Measurements from ENCODE around the gene BHMT.
"Not testable (repeated sequence)": the region's sequence is repeated elsewhere in the genome, so short reads cannot be mapped to it uniquely, and the experiment has no call there.

BHMT gene

DNA sequence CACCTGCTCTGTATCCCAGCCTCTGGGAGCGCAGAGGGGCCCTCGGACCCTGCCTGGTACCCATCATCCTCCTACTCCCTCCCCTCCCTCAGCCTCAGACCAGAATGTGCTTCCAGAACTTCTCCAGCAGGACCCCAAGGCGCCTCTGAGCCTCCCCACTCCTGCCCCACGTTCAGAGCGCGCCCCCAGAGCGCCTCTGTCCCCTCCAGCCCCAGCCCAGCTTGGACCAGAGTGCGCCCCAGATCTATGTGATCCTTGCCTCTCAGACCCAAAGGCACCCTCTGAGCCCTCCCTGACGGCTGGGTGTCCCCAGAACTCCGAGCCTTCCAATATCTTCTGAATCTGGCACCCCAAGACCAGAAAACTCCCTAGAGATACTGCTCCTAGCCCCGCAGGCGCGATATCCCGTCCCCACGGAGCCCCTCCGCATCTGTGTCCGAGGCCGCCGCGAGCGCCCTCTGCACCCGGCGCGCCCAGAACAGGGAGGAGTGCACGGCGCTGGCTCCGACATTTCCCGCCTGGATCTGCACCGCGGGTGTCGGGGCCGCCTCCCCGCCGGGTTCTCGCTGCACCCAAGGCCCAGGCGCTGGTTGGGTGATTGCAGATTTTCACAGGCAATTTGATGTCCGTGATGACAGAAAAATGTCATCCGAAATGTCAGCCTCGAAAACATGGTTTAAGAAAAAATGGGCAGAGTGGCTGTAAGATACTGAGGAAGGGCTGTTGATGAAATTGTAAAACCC is 522 bp downstream of the BHMT start:
- DNase-seq (ENCODE audit: low read depth) = no peak

DNA sequence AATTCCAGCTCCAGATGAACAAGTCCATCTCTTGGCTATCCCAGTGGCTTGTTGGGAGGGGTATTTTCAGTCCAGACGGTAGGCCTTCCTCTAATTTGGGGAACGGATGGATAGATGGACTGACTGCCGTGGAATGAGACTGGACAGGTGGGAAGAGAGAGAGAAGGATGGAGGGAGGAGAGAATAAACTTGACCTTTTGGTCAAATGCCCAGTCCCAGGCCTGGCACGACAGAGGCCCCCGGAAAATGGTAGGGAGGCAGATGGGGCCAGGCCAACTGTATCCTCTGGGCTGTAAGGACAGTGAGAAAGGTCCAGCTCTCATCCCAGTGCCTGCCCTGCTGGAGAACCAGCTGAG is 1.1 kb downstream of the BHMT start:
- DNase-seq (ENCODE audit: low read depth) = no peak

DNA sequence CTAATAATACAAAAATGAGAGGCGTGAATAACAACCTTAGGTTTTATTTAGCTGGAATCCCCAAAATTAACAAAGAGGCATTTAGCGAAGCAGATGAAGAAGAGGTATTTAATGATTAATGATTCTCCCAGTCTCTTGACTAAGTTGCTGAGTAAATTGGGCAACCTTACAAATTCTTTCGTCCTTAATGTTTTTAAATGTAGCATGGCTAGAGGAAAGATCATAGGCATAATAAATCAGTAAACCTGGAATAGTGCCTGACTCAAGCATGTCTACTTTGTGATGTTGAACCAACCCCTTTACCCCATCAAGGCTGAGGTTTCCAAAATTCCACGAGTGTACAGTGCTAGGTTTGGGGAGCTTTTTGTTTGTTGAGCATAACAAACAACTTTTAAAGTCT is 7.9 kb downstream of the BHMT start:
- DNase-seq (ENCODE audit: low read depth) = no peak

DNA sequence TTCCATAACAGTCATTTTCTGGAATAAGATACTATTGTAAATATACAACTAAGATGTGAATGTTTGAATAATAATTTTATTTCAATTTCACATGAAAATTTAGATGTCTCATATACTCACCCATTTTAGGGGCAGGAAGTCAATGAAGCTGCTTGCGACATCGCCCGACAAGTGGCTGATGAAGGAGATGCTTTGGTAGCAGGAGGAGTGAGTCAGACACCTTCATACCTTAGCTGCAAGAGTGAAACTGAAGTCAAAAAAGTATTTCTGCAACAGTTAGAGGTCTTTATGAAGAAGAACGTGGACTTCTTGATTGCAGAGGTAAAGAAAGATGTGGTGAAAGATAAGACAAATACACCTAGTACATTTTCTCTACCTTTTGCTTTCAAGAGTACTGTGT is 8.6 kb downstream of the BHMT start:
- DNase-seq (ENCODE audit: low read depth) = peak; percentile 19

DNA sequence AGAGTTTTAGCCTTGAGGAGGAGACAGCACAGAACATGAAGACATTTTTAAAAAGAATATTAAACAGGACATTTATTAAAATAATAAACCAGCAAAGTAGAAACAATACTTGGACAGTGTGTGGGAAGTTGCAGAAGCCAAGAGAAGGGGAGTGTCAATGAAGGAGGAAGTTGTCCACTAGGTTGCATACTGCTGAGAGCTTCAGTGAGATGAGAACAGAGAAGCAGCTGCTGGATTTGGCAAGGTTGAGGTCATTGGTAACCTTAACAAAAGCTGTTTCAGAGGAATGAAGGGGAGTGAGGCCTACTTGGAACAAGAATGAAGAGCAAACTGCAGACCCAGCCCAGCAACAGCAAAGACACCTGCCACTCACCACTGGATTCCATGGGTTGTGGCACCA is 11.4 kb downstream of the BHMT start:
- no peak for DNase-seq (ENCODE audit: low read depth)

DNA sequence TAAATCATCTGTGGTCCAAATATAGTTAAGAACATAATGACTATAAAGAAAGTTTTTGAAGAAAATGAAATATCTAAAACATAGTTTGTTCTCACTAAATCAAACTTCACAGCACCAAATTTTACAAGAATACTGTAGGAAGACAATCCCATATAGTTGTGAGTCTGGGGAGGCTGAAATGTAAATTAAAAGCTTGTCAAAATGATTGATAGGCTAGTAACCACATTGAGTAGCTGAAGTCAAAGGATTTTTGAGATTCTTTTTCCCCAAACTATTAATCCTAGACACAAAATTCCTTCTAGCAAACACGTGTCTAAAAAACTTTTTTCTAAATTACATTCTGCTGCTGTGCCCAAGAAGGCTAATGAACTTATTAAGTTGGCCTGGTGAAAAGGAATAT is 13.0 kb downstream of the BHMT start:
- DNase-seq (ENCODE audit: low read depth) = no peak

DNA sequence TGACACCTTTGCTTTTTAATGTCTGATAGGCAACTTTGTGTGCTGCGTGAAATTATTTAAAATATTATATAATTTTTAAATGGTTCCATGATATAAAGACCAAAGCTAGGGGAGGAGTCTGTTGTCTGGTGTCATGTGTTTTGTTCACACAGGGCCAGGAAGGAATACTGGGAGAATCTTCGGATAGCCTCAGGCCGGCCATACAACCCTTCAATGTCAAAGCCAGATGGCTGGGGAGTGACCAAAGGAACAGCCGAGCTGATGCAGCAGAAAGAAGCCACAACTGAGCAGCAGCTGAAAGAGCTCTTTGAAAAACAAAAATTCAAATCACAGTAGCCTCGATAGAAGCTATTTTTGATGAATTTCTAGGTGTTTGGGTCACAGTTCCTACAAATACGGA is 19.2 kb downstream of the BHMT start:
- DNase-seq (ENCODE audit: low read depth) = no peak

DNA sequence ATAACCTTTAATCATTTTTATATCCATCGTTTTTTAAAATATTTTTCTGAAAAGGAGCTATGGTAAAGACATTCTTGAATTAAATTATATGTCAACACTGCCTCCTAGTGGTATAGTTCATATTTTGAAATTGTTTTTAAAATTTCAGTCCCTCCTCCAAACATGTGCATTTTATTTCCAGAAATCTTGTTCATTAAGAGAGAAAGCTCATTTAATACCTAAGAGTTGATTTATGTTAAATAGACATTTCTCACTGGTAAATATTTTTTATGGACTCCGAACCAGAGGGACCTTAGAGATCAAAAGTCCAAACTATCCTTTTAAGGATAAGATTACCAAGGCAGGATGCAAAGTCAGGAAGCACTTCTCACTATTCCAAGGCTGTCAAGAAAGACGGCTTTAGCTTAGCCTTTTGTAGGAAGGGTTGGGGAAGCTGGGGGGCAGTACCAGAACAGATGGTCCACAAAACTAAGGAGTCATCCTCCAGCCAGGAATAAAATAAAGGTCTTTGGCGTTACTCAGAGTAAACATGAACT is 21.6 kb downstream of the BHMT start:
- DNase-seq (ENCODE audit: low read depth) = peak; percentile 47

DNA sequence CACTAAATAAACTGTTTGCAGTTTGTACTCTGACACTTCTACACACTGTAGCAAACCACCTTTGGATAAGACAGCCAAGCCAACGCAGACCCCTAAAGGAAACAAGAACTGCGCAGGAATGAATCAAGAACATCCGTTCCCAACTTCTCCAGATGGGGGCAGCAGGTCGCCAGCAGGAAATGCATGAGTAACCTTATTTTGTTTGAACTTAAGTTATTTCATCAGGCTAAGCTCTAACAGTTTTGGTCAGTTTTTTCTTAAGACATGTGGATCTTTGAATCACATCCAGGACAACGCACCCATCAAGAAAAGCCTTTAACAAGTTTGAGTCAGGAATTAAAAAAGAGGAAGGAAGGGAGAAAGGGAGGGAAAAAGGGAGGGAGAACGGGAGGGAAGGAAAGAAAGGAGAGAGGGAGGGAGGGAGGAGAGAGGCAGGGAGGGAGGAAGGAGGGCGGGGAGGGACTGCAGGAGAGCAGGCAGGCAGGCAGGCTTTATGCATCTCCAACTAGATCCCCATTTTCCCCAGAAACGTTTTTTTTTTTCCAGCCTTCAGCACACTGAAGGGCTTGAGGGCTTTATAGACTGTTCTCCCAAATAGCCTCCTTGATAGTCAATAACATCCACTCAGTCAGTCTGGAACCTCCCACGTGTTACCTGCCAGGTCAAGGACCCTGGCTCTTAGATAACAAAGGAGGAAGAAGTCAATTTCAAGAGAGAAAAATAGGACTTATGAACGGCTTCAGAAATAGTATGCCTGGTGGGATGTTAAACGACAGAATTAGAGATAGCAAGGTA is 22.2 kb downstream of the BHMT start:
- peak; percentile 82 for DNase-seq (ENCODE audit: low read depth)

DNA sequence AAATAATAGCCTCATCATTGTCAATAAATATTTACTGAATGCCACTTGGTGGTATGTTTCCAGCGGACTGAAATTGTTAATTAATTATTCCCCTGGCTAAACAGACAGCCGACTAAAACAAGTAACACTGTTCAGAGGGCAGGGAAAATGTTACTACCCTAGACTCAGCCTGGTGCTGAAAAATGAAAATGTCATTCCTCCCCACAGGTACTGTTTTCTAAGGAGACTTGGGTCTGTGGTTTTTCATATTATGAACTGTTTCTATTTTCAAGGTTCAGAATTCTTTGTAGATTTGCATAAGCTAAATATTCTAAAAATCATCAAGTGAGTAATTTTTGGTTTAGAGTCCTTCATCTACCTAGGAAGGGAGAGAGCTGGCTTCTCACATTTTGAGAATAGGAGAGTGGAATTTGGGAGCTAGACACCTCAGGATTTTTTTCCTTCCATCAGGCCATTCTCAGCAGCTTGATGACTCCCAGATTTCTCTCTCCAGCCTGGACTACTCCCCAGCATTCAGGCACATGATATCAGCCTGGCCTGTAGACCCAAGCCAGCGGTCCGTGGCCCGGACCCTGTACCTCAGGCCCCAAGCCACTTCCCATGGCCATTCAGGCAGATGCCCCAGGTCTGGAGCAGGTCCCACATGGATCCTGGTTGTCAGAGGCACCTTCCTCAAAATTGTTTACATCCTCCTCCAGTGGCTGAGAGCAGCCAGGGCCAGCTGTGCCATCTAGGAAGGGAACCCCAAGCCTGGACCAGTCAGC is 24.4 kb downstream of the BHMT start:
- no peak for DNase-seq (ENCODE audit: low read depth)

DNA sequence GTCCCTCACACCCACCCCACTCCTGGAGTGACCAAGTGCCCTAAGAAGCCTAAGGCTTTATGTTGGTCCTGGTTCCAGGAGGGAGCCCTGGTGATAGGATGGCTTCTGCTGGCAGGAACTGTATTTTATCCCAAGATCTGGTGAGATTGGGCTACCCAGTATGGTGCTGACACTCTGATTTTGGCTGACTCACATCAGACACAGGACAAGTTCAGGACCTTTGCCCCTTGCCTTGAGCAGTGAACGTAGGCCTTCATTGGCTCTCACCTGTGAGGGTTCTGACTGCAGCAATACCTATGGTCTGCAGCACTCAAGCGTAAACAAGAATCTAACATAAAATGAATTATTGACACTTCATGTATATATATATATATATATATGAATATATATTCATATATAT is 25.0 kb downstream of the BHMT start:
- DNase-seq (ENCODE audit: low read depth) = no peak

DNA sequence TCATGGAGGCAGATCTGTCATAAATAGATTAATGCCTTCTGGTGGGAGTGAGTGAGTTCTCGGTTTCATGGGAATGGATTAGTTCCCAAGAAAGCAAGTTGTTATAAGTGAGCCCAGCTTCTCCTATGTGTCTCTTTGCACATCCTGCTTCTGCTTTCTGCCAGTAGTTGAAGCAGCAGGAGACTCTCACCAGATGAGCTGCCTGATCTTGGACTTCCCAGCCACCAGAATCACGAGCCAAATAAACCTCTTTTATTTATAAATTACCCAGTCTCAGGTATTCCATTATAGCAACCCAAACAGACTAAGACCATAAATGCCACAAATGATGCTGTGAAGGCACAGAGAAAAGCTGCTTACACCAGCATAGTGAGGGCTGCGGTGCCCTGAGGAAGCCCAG is 28.9 kb downstream of the BHMT start:
- no peak for DNase-seq (ENCODE audit: low read depth)

DNA sequence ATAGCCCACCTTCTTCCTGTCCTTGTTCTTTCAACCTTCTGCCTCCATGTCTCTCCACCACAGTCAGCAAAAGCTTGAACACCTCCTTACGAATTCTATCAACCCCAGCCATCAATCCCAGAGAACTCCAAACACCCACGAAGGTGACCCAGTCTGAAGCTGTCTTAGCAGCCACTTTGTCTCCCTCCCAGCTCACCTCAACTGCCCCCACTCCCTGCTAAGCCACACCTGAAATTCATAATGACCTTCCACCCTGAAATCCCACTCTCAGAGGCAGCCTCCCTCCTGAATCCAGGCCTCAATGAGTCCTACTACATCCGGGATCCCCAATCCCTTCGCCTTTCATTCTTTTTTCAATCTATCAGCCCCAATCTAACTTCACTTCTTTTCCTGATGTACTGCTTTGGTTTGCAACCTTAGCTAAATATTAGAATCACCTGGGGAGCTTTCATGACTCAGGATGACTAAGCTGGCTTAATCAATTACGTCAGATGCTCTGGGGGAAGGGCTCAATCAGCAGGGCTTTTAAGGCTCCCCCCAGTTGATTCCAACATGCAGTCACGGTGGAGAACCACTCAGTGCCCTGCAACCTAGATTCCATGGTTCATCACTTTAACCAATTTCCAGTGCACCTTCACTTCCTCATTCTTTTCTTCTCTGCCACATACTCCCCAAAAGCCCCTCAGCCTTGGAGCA is 32.2 kb downstream of the BHMT start:
- peak; percentile 53 for DNase-seq (ENCODE audit: low read depth)

DNA sequence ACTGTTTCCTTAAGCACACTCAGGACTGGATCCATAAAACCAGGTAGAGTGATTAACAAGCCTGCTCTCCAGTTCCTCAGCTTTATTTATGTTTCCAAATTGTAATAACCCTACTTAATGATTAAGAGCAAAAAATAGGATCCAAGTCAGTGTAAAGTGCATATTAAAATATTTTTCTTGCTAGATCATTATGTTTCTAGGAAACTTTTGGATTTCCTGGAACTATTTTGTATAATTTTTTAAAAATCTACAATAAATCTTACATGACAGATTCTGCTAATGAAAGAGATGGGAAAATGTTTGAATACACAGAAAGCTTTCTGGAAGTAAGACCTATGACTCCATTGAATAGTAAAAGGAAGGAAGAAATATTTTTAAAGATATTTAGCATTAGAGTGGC is 35.5 kb downstream of the BHMT start:
- no peak for DNase-seq (ENCODE audit: low read depth)

DNA sequence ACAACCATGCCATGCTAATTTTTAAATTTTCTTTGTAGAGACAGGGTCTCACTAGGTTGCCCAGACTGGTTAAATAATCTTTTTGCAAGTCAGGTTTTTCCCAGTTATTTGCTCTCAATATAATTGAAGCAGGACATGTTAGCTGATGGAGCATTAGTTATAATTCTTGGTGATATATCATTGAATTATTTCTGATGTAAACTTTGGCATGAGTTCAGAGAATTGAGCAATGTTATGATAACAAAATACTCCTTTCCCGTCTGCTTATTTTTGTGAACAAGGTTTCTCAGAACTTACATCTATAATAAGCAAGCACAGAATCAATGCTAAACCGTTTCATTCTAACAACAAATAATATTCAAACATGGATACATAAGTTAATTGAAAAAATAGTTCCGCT is 37.8 kb downstream of the BHMT start:
- peak; percentile 79 for DNase-seq (ENCODE audit: low read depth)

DNA sequence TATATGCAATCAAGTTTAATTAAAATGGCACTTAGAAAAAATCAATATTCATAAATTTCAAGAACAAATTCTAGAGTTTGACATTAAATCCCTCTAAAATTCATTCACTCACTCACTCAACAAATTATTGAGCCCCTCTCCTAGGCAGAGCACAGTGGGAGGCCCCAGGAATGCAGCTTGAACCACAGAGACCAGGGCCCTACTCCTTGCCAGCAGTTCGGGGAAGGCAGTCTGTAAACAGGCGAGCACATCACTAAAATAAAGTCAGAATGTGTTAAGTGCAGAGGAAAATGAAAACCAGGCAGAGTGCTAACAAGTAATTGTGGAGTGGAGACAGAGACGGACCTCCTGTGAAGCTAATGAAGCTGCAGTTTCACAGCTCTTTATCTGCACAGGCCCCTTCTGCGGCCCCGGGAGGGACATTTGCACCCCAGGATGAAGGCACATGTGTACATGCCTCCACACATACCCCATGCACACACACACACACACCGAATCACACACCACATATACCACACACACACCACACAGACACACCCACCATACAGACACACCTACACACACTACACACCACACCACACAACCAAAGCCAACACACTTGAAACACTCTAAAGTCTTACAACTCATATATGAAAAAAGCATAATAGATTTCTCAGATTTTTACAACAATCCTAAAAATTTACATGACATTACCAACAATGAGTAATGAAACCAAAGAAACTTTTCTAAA is 40.5 kb downstream of the BHMT start:
- DNase-seq (ENCODE audit: low read depth) = peak; percentile 25

DNA sequence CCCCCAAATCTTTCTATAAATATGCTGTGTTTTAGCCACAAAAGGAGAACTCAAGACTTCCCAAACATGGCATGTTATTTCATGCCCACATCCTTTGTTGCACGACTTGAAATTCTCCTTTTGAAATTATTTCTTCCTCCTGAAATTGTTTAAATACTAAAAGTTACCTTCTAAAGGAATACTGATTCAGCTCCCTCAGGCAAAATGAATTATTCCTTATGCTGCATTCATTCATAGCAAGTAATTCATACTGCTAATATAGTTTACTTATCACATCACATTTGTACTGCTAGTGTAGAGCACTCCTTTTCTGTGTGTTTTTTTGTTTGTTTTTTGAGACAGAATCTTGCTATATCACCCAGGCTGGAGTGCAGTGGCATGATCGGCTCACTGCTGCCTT is 45.7 kb downstream of the BHMT start:
- DNase-seq (ENCODE audit: low read depth) = no peak

DNA sequence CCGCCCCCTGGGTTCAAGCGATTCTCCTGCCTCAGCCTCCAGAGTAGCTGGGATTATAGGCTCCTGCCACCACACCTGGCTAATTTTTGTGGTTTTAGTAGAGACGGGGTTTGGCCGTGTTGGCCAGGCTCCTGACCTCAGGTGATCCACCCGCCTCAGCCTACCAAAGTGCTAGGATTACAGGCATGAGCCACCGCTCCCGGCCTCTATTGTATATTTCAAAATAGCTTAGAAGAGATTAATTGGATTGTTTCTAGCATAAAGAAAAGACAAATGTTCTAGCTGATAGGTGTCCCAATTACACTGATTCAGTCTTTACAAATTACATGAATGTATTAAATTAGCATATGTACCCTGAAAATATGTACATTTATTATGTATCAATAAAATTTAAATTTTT is 50.0 kb downstream of the BHMT start:
- DNase-seq (ENCODE audit: low read depth) = not testable (repeated sequence)

DNA sequence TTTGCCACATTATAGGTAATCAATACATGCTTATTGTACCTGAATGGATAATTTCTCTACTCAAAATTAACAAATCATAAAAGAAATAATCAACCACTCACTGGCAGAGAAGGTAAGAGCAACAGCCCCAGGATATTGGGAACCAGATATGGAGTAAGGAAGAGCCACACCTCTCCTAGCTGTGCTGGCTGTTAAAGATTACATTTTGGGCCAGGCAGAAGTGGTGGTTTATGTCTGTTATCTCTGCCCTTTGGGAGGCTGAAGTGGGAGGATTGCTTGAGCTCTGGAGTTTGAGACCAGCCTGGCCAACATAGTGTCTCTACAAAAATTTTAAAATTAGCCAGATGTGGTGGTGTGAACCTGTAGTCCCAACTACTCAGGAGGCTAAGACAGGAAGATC is 56.4 kb downstream of the BHMT start:
- DNase-seq (ENCODE audit: low read depth) = no peak

DNA sequence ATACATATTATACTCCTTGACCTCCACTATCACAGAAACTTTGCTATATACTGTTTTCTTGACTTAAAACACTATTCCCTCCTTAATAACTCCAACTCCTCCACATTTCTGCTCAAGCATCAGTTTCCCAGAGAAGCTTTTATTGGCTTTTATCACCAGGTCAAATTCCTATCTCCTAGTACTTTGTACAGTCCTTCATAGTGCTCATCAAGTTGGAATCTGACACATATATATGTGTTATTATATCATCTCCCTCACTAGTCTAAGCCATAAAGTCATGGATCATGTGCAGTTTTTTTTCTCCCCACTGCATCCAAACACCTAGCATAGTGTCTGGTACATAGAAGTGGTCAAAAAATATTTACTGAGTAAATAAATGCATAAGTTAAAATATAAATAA is 59.1 kb downstream of the BHMT start:
- no peak for DNase-seq (ENCODE audit: low read depth)

DNA sequence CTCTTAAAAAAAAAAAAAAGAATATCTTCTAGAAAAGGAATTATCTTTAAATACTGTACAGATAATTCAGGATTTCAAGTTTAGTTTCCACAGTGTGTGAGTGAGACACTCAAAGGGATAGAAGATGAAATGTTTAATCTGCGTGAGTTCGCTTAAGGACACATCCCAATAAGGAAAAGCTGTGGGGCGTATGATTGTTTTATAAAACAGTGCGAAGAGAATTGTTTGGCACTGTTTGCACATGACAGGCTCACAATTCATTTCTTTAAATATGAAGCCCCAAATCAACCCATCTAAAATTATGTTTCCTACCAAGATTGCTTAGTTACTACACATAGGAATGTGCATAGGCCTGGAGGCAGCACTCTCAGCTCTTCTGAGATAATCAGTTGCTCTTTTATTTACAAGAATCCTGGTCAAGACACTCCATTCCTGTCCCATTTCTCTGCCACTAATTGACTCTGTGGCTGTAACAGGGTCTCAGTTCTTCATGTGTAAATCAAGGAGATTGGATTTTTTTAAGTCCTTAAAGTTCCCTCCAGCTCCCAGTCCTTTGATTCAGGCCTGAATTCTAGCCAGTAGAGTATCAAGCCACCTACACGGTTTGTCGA is 60.1 kb downstream of the BHMT start:
- no peak for DNase-seq (ENCODE audit: low read depth)
